Brain microvascular endothelial cell (primary cell): ENCODE results near the gene LIMS1.
"Not testable (repeated sequence)": the region's sequence is repeated elsewhere in the genome, so short reads cannot be mapped to it uniquely, and the experiment has no call there.

Experiments used
- DNase-seq: peaks from one replicate; pipeline ENCODE4 v3.0.0-alpha.2; 2020
- H3K27ac ChIP-seq: fragments of 250-450 bp; sonication (Bioruptor Pico); 2 replicates; pipeline ENCODE4 v1.5.1; 2020; ENCODE audit warnings: mild to moderate bottlenecking, moderate library complexity
- H3K27me3 ChIP-seq: fragments of 250-450 bp; sonication (Bioruptor Pico); replicated peaks from 2 replicates; pipeline ENCODE4 v1.5.1; 2020; ENCODE audit warnings: mild to moderate bottlenecking
- H3K36me3 ChIP-seq: fragments of 250-450 bp; sonication (Bioruptor Pico); replicated peaks from 2 replicates; pipeline ENCODE4 v1.5.1; 2020; ENCODE audit warnings: mild to moderate bottlenecking
- H3K4me3 ChIP-seq: 2 replicates; pipeline ENCODE4 v1.5.1; 2011; ENCODE audit warnings: low read depth, mild to moderate bottlenecking, control low read depth, low read length, moderate library complexity
- in situ Hi-C: cut with HindIII; loops from 2 replicates; pipeline ENCODE4 v1.10.0; 2017; ENCODE audit warnings: low sequenced_read_pairs, low pct_ligation_motif_present
- TF ChIP-seq, protein P1 (sequence below): IDR thresholded peaks from 2 replicates; pipeline ENCODE4 v1.5.1; 2011; ENCODE audit warnings: low read depth, mild to moderate bottlenecking, moderate library complexity, low read length, control low read depth, inconsistent platforms; ENCODE audit errors: missing control alignments

LIMS1 gene

DNA sequence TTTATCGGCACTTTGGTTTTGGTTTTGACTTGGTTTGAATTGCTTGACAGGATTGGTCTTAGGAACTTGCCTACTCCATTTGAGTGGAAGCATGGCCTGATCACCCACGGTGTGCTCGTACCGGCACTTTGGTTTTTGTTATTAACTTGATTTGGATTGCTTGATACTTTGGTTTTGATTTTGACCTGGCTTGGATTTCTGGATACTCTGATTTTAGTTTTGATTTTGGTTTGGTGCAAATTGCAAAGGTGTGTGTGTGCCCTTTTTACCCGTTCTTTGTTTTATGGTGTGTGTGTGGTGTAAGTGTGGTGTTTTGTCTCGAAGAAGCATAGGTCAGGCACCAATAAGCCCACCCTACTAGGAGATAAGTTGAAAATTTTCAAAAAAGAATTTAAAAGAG is 9.6 kb upstream of the LIMS1 start:
- H3K27ac ChIP-seq, DNase-seq, H3K36me3 ChIP-seq, in situ Hi-C loops, H3K4me3 ChIP-seq, H3K27me3 ChIP-seq: not testable (repeated sequence)

DNA sequence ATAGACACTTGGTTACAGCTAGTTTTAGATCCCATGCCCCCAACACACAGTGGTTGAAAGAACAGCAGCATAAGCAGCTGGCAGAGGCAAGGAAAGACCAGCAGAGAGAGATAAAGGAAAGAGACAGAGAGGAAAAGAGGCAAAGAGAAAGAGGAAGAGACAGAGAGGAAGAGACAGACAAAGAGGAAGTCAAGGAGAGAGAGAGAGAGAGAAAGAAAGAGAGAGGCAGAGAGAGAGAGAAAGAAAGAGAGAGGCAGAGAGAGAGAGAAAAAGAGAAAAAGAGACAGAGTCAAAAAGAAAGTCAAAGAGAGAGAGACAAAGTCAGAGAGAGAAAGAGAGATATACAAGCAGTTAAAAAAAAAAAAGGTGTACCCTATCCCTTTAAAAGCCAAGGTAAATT is 9.0 kb upstream of the LIMS1 start:
- in situ Hi-C loops, DNase-seq, H3K36me3 ChIP-seq, H3K4me3 ChIP-seq, H3K27me3 ChIP-seq, H3K27ac ChIP-seq: not testable (repeated sequence)

DNA sequence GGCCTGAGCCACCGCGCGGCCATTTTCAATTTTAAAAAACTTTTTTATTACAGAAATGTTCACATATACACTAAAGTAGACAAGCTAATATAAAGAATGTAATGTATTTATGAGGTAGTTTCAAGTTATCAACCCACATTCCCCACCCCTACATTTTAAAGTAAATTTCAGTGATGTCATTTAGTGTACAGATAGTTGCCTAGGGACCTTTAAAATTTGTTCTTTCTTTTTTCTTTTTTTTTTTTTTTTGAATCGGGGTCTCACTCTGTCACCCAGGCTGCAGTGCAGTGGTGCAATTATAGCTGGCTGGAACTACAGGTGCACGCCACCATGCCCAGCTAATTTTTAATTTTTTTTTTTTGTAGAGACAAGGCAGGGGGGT is 2.6 kb upstream of the LIMS1 start:
- DNase-seq: no peak
- Histone ChIP-seq H3K36me3 (no peaks in the 10 kb centered on the region), H3K27me3 (no peaks in the 10 kb centered on the region), H3K27ac (no peak overlapping the region), H3K4me3 (no peak overlapping the region)
- in situ Hi-C loops: no loop called here
- TF ChIP-seq, protein P1, sequence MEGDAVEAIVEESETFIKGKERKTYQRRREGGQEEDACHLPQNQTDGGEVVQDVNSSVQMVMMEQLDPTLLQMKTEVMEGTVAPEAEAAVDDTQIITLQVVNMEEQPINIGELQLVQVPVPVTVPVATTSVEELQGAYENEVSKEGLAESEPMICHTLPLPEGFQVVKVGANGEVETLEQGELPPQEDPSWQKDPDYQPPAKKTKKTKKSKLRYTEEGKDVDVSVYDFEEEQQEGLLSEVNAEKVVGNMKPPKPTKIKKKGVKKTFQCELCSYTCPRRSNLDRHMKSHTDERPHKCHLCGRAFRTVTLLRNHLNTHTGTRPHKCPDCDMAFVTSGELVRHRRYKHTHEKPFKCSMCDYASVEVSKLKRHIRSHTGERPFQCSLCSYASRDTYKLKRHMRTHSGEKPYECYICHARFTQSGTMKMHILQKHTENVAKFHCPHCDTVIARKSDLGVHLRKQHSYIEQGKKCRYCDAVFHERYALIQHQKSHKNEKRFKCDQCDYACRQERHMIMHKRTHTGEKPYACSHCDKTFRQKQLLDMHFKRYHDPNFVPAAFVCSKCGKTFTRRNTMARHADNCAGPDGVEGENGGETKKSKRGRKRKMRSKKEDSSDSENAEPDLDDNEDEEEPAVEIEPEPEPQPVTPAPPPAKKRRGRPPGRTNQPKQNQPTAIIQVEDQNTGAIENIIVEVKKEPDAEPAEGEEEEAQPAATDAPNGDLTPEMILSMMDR: no peak

DNA sequence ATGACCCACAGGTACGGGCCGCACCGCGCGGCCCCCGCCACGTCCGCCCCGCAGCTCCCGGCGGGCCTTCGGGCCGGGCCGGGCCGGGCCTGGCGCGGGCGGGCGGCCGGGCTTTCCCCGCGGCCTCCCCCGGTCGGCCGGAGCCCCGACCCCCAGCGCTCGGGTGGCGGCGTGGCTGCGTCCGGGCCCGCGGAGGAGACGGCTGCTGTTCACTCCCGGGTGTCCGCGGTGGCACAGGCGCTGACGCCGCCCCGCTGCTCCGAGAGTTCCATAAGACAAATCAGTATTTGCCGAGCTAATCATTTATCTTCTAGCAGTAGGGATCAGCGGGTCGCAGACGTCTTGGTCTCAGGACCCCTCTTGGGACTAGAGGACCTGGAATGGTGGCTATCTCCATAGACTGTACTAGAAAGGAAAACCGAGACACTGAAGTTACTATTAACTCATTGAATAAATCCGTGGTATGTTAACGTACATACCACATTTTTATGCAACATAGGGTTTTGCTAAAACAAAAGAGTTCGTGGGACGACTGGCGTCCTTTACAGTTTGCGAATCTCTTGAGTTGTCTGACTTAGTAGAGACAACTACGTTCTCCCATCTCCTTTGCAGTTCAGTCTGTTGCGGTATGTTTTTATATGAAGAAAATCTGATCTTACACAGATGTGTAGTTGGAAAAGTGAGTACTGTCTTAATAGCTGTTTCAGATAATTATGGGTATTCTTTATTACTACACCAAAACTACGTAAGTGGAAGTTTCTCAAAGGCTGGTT is 500 bp downstream of the LIMS1 start:
- Histone ChIP-seq H3K27me3 (no peaks in the 10 kb centered on the region), H3K4me3 (peak overlapping the region; percentile 80), H3K36me3 (peaks cover 3% of the 10 kb centered on the region), H3K27ac (peak overlapping the region; percentile 93)
- in situ Hi-C loops: no loop called here
- DNase-seq: peak; percentile 28
- TF ChIP-seq, protein P1: no peak

DNA sequence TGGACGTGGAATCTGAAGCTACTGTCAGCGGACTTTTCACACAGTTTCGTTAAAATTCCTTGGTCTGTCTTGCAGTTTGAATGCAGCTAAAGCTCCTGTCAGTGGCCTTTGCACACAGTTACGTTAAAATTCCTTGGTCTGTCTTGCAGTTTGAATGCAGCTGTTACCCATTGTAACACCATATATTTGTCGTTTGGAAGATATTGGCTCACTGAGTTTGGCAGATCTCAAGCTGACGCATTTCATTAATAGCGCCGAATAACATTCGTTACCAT is 1.0 kb downstream of the LIMS1 start:
- Histone ChIP-seq H3K27me3 (no peaks in the 10 kb centered on the region), H3K4me3 (peak overlapping the region; percentile 80), H3K27ac (peak overlapping the region; percentile 93), H3K36me3 (peaks cover 3% of the 10 kb centered on the region)
- no peak for DNase-seq
- TF ChIP-seq, protein P1: no peak
- in situ Hi-C loops: no loop called here

DNA sequence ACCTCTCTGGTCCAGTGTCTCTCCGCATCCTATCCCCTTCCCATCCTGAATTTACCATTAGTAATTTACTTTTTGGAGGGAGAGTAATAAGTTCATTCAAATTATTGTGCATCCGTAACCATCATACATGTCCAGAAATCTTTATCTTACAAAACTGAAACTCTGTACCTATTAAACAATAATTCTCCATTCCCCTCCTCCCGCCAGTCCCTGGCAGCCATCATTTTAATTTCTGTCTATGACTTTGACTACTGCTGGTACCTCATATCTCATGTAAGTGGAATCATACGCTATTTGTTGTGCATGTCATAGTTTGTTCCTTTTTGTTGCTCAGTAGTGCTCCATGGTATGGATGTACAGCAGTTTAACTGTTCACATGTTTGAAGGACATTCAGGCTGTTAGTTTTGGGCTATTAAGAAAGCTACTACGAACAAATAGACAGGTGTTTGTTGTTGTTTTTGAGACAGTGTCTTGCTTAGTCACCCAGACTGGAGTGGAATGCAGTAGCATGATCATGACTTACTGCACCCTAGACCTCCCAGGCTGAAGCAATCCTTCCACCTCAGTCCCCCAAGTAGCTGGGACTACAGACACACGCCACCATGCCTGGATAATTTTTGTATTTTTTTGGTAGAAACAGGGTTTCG is 2.0 kb downstream of the LIMS1 start:
- TF ChIP-seq, protein P1: no peak
- H3K4me3 ChIP-seq: peak overlapping the region; percentile 80
- no peaks in the 10 kb centered on the region for H3K27me3 ChIP-seq
- H3K27ac ChIP-seq: peak overlapping the region; percentile 93
- peaks cover 3% of the 10 kb centered on the region for H3K36me3 ChIP-seq
- in situ Hi-C loops: no loop called here
- DNase-seq: peak; percentile 56

DNA sequence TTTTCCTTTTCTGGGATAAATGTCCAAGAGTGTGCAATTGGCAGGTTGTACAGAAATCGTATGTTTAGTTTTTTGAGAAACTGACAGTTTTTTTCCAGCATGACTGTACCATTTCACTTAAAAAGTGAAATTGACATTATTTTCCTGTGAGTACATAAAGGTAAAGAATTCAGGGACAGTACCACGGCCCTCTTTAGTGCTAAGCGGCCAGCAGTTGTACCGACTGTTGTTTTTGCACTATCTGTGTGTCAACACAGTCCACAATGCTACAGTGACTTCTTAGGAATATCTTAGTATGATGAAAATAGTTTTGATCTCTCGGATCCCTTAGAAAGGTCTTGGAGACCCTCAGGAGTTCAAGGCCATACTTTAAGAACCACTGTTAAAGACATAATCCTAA is 2.6 kb downstream of the LIMS1 start:
- TF ChIP-seq, protein P1: no peak
- DNase-seq: no peak
- Histone ChIP-seq H3K4me3 (peak overlapping the region; percentile 80), H3K27me3 (no peaks in the 10 kb centered on the region), H3K36me3 (peaks cover 3% of the 10 kb centered on the region), H3K27ac (peak overlapping the region; percentile 93)
- in situ Hi-C loops: no loop called here
